Right kidney (tissue), 1 donor: ENCODE results near the gene CAB39L.

ENCODE experiments used
- DNase-seq: peaks from one replicate; pipeline ENCODE4 v3.0.0-alpha.2; 2016

The CAB39L gene

GRCh38 chr13:49443357-49443703, 534 bp downstream of the CAB39L start:
- no peak for DNase-seq

- DNase-seq, result no peak
These were observed 2.0 kb downstream of the CAB39L start for GRCh38 chr13:49441846-49442245.

- DNase-seq, result no peak
These were observed 2.6 kb downstream of the CAB39L start for GRCh38 chr13:49441312-49441711.

GRCh38 chr13:49439609-49440008, 4.3 kb downstream of the CAB39L start:
- DNase-seq, result no peak

- no peak for DNase-seq
These were observed 6.2 kb downstream of the CAB39L start for GRCh38 chr13:49437705-49438104.

GRCh38 chr13:49436890-49437289, 7.0 kb downstream of the CAB39L start:
- no peak for DNase-seq

- no peak for DNase-seq
These were observed 7.9 kb downstream of the CAB39L start for GRCh38 chr13:49435992-49436391.

GRCh38 chr13:49429121-49429520, 14.7 kb downstream of the CAB39L start:
- no peak for DNase-seq

- DNase-seq, result no peak
These were observed 15.7 kb downstream of the CAB39L start for GRCh38 chr13:49428041-49428763.

- DNase-seq, result no peak
These were observed 19.8 kb downstream of the CAB39L start for GRCh38 chr13:49424011-49424560.

- no peak for DNase-seq
These were observed 22.5 kb downstream of the CAB39L start for GRCh38 chr13:49421391-49421790.

- no peak for DNase-seq
These were observed 24.6 kb downstream of the CAB39L start for GRCh38 chr13:49419276-49419675.

GRCh38 chr13:49418206-49418605, 25.7 kb downstream of the CAB39L start:
- DNase-seq, result no peak

- no peak for DNase-seq
These were observed 26.7 kb downstream of the CAB39L start for GRCh38 chr13:49417161-49417560.

- no peak for DNase-seq
These were observed 31.1 kb downstream of the CAB39L start for GRCh38 chr13:49412749-49413148.

GRCh38 chr13:49411353-49411752, 32.5 kb downstream of the CAB39L start:
- no peak for DNase-seq

GRCh38 chr13:49410477-49410876, 33.4 kb downstream of the CAB39L start:
- DNase-seq, result no peak

- no peak for DNase-seq
These were observed 33.9 kb downstream of the CAB39L start for GRCh38 chr13:49410006-49410405.

- DNase-seq, result no peak
These were observed 34.9 kb downstream of the CAB39L start for GRCh38 chr13:49409008-49409407.

- no peak for DNase-seq
These were observed 35.9 kb downstream of the CAB39L start for GRCh38 chr13:49407936-49408335.

- no peak for DNase-seq
These were observed 36.8 kb downstream of the CAB39L start for GRCh38 chr13:49407068-49407467.

- DNase-seq, result no peak
These were observed 39.2 kb downstream of the CAB39L start for GRCh38 chr13:49404703-49405020.

- DNase-seq, result no peak
These were observed 39.7 kb downstream of the CAB39L start for GRCh38 chr13:49403996-49404702.
